Measurements from ENCODE around the gene MED13L.

MED13L gene

DNA sequence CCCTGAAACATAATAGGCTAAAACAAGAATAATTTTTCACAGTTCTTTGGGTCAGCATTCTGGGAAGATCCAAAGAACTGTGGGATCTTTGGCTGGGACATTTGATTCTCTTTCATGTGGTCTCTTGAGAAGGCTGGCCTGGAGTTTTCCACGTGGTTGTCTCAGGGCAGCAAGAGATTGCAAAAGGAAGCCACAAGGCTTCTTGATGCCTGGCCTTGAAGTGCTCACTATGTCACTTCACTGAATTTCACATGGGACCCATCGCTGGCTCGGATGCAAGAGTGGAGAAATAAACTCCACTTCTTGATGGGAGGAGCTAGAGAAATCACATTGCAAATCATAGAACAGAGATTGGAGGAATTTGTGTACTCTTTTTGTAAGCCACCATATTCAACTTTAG, 343.4 kb downstream of the MED13L start:
- no peak for DNase-seq

DNA sequence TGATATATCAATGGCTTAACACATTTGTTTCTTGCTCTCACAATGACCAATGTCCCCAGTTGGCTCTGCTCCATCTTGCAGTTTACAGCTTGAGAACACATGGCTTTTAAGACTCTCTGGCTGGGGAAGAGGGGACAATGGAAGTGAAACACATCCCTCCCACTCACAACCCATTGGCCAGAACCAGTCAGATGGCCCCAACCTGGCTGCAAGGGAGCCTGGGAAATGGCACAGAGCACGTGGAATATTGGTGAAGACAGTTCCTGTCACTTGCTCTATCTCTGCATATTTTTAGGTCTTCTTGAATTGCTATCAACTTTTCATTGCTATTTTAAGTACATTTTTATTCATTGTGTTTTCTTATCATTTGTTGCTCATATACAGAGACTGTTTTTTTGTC, 345.4 kb downstream of the MED13L start:
- no peak for DNase-seq

DNA sequence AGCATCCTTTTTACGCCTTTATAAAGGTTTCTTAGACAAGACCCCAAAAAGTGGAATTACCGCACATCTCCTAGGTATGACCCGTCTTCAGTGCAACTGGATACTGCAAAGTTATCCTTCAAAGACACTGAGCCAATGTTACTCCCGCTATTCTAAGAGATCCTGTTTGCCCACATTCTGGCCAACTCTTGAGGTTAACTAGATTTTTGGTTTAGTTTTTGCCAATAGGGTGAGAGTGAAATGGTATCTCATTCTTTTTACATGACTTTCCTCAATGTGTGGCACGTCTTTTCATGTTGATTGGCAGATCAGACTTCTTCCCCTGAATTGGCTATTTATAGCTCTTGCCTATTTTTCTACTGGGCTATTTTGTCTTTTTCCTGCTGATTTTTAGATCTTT, 347.2 kb downstream of the MED13L start:
- no peak for DNase-seq

DNA sequence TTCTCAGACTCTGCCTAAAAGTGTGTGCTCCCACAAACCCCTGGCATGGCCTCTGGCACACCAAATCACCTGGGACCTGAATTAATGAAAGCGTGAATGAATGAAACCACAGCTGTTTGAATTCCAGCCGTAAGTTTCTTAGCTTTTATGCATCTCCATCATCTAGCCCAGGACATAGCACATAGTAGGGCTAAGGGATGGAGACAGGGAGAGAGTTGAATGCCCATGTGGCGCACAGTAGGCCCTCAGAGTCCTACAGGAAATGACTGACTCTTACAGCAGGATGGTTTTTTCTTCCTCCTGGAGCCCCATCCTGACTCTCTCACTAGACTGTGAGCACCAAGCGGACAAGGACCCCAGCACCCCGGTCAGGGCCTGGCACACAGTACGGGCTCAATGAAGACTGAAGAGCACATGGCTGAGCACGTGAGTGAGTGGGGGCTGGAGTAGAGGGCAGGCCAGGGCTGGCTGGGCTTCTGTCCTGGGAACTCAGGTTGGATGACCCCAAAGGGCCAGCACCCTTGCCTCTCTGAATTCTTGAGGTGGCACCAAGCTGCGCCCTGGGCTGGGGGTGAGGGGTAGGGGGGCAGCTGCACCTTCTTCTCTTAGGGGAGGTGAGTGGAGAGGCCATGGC, 351.3 kb downstream of the MED13L start:
- DNase-seq = no peak

DNA sequence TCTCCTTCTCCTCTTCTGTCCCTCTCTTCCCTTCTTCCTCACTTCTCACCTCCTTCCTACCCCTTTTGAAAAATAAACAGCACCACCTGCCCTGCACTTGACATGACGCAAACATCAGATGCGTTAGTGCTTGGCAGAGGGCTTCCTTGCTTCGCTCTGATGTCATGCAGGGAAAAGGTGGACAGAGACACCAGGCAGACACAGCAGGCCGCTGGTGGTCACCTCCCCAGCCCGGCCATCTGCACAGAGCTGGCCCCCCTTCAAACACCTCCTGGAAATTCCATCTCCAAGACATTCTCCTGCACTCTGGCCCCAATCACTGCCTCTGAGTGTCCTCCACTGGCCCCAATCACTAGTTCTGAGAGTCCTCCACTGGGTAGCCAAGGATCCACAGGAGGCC, 353.6 kb downstream of the MED13L start:
- DNase-seq = no peak

DNA sequence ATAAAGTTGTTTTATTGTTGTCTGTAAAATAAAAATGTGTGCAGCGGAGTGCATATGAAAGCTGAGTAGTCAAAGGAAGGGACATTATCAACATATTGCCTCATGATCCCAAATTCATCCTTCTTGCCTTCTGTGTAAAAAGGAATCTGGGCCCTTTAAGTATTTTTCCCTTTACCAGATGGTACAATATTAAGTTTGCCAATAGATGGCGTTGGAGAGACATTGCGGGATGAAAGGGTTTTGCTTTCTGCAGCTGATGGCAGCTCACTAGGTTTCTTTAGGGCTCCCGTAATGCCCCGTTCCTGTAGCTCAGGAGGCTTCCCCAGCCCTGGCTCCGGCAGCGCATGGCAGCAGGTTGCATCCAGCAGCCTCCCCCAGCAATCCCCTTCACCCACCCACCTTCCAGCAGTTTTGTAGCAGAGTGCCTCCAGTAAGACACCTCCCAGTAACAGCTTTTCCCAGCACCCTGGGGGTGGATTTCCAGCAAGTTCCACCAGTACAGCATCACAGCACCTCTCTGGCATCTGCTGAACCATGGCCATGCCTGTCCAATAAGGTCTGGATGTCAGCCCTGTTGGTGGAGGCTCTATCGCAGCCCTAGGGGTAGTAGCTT, 354.4 kb downstream of the MED13L start:
- no peak for DNase-seq

DNA sequence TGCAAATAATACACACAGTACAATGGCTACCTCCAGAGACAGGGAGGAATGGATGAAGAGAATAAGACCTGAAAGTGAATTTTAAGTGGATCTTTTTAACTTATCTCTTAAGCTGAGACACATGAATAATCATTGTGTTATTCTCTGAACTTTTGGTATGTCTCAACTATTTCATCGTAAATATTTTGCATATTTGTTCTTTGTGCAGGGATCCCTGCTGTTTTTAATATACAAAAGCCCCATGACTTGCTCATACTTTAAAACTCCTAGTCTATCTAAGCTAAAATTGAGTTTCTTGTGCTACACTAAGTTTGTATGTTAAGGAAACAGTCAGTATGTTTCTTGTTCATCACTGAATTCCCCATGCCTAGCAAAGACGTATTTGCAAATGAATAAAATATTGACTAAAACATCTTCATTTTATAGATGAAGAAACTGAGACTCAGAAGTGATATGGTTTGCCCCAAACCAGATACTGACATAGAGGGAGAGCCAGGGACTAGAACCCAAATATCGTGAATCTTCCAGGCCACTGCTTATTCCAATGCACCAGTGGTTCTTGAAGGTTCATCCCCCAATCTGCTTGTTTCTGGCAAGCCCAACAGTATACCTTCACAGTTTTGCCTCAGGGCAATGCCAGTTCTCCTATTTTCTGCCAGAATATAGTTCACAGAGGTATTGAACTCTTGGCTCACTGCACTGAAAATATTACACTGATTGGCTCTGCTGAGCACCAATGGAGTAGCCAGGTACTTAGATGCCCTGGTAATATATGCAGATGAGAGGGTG, 356.9 kb downstream of the MED13L start:
- DNase-seq = no peak

DNA sequence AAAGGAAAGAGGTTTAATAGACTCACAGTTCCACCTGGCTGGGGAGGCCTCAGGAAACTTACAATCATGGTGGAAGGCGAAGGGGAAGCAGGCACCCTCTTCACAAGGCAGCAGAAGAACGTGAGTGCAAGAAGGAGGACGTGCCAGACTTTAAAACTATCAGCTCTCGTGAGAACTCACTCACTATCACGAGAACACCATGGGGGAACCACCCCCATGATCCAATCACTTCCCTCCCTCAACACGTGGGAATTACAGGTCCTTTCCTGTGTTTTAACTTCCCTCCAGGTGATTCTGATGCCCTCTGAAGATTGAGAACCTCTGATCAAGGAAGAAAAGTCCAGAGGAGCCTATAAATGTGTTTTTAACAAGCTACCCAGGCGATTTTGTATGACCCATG, 358.7 kb downstream of the MED13L start:
- no peak for DNase-seq

DNA sequence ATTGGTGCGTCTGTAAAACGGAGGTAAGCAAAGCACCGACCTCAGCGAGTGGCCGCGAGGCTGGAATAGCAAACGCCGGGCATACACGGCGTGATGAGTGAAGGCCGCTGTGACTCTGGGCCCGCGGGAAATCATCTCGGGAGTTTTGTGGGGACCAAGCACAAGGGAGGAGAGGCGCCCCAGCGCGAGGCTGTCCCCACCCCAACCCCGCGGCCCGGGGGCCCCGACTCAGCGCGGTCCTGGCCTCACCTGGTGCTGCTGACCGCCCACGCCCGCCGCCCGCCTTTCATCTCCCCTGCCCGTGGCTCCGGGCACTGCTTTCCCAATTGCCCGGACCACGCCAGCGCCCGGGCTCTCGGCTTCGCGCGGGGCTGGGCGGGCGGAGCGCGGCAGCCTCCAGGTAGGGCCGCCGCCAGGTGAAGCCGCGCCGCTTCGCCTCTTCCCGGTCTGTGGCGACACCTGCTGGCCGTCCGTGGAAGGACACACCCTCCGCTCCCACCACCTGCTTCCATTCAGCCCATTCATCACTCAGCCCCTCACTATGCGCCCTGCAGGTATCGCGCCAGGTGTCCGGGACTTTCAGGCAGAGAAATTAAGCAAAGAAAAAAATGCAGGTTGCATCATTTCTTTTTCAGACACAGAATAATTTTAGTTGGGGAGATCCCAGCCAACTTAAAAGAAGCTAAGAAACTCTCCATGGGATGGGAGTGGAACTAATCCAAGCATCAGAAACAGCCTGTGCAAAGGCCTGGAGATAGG, 360.4 kb downstream of the MED13L start:
- DNase-seq = peak; percentile 55

DNA sequence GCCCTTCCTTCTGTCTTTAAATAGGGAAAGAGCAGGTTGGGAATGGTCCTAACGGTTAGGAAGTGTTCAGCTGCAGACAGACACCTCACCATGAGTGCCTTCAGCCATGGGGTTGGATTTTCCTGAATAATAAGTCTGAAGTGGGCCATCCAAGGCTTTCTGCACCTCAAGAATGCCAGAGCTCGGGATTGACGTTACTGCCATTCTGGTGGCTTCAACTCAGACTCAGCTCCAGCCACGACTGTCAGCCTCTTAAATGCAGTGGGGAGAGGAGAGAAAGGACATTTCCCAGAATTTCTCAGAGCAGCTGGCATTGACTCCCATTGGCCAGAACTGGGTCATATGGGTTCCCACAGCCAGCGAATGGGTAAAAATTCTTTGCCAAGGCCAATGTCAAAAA, 363.4 kb downstream of the MED13L start:
- DNase-seq = no peak

DNA sequence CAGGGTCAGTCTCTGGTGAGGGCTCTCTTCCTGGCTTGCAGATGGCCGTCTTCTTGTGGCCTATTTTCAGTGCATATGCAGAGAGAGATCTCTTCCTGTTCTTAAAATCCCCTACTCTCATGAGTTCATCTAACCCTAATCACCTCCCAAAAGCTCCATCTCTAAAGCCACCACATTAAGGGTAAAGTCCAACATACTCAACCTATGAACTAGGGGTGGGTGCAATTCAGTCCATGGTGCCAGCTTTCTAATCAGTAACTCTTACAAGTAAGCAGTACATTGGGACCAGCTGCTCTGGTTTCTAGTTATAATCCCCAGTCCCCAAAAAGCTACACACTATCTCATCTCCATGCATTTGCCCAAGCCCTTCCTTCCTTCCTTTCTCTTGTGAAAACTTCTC, 365.1 kb downstream of the MED13L start:
- no peak for DNase-seq

DNA sequence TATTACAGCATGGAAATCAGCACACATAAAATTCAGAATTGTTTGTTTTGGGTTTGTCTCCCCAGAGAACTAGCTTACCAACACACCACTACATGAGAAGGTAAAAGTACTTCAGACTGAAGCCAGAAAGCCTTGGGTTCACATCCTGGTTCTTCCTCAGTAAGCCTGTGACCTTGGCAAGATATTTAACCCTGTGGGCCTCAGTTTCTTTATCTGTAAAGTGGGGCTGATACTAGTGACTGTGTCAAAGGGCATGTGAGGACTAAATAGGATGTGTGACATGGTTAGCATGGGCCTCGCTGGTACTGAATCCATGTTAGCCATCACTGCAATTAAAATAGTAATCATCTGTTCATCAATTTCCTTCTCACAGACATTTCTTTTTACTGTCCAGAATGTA, 366.1 kb downstream of the MED13L start:
- DNase-seq = no peak

DNA sequence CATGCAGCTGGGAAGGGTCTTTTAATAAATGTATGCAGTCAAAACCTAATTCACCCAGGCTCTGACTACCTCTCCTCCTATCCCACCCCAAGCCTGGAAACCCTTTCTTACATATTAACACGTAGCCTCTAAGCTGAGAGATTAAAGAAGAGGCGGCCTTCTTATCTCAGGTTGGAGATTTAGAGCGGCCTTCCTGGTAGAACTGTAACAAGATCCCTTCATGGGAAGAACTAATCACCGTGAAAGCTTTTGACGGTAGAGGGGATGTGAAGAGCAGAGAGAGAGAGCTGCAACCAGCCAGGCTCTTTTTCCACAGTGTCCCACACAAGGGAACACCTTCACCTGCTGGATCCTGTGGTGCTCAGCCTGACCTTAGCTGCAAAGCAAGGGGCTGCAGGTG, 367.4 kb downstream of the MED13L start:
- no peak for DNase-seq

Measured in CD4-positive, alpha-beta T cell treated with Interleukin-4 for 4 hours (primary cell).